Common myeloid progenitor, CD34-positive (primary cell): ENCODE results near the gene ATXN7.
A peak's percentile ranks its signal among the peaks of the same experiment; 100 is the strongest.

ENCODE experiments used
- CTCF ChIA-PET: fragments of 350-600 bp; sonication (Branson Sonifier 250); formaldehyde crosslinking; loops from one replicate; lab custom pipeline; 2021; ENCODE audit warnings: antibody characterized with exemption; lab: Charles Lee
- POLR2A ChIA-PET: fragments of 350-600 bp; sonication (Branson Sonifier 250); formaldehyde crosslinking; loops from one replicate; lab custom pipeline; 2021; ENCODE audit warnings: antibody characterized with exemption; lab: Charles Lee
- DNase-seq, 3 donors: peaks; one replicate each; pipeline versions ENCODE4 v3.0.0 to v3.0.0-alpha.2; 2013
- H3K27ac ChIP-seq, 2 experiments: 1 replicate in 1 of 2; 2 replicates in 1 of 2; pipeline ENCODE4 v1.7.0; 2013; ENCODE audit warnings: inconsistent platforms in 2 of 2, low read length in 2 of 2, mild to moderate bottlenecking in 2 of 2, low read depth in 1 of 2, moderate library complexity in 1 of 2; ENCODE audit not compliant: severe bottlenecking in 2 of 2, insufficient read depth in 1 of 2, poor library complexity in 1 of 2
- H3K27me3 ChIP-seq, 5 experiments: replicated peaks in 2 of 5; 1 replicate in 3 of 5; 2 replicates in 2 of 5; pipeline versions ENCODE4 v1.6.1 to v1.7.0; 2013; ENCODE audit warnings: low read length in 4 of 5, mild to moderate bottlenecking in 2 of 5, moderate library complexity in 2 of 5, inconsistent platforms in 1 of 5; ENCODE audit not compliant: insufficient read depth in 5 of 5, control insufficient read depth in 4 of 5
- H3K36me3 ChIP-seq, 4 experiments: 1 replicate in 2 of 4; 2 replicates in 2 of 4; pipeline versions ENCODE4 v1.6.1 to v1.7.0; 2013; ENCODE audit warnings: low read length in 3 of 4, control low read depth in 1 of 4, mild to moderate bottlenecking in 1 of 4; ENCODE audit not compliant: control insufficient read depth in 4 of 4, insufficient read depth in 4 of 4
- H3K4me1 ChIP-seq, 4 experiments: 1 replicate in 3 of 4; 2 replicates in 1 of 4; pipeline versions ENCODE4 v1.6.1 to v1.7.1; 2013; ENCODE audit warnings: low read length in 3 of 4, mild to moderate bottlenecking in 3 of 4, control low read depth in 1 of 4, inconsistent platforms in 1 of 4, moderate library complexity in 1 of 4; ENCODE audit not compliant: control insufficient read depth in 4 of 4, insufficient read depth in 4 of 4; ENCODE audit errors: control extremely low read depth in 1 of 4
- H3K4me3 ChIP-seq, 7 experiments: 1 replicate in 4 of 7; 2 replicates in 3 of 7; pipeline versions ENCODE4 v1.5.1 to v1.7.0; 2013; ENCODE audit warnings: mild to moderate bottlenecking in 7 of 7, low read length in 6 of 7, moderate library complexity in 6 of 7, inconsistent platforms in 2 of 7, low read depth in 2 of 7, control low read depth in 1 of 7; ENCODE audit not compliant: insufficient read depth in 4 of 7, control insufficient read depth in 1 of 7; ENCODE audit errors: extremely low read depth in 1 of 7
- H3K9me3 ChIP-seq, 5 experiments: 1 replicate in 4 of 5; 2 replicates in 1 of 5; pipeline versions ENCODE4 v1.6.1 to v1.7.1; 2013; ENCODE audit warnings: low read length in 4 of 5, mild to moderate bottlenecking in 2 of 5, inconsistent platforms in 1 of 5, low read depth in 1 of 5, moderate library complexity in 1 of 5; ENCODE audit not compliant: control insufficient read depth in 4 of 5, insufficient read depth in 2 of 5; ENCODE audit errors: control extremely low read depth in 1 of 5
- WGBS: methylation state at CpG from one replicate; pipeline ENCODE4 v1.1.5; 2013; ENCODE audit not compliant: insufficient coverage; 5-methylcytosine and 5-hydroxymethylcytosine counted together

ATXN7 gene

DNA sequence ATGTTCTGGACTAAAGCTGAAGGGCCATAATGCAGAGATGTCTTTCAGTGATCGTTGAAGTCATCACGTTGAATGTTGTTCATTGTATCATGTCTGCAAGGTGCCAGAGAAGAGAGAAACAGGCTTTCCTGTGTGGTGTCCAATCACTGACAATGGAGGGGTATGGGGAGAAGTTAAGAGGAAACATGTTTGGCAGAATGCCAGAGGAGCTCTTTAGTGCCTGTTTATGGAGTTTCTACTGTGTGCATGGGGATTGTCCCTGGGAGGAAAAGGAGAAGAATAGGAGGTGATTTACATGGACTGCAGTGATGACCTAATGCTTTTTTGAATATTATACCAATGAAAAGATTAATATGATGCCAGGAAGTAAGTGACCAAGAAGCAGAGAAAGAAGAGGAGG is 36.8 kb downstream of the ATXN7 start:
- CTCF ChIA-PET, result interaction anchor here (1.2 kb wide), 1 partner anchor 9 kb away, joined by 4 read pairs; no protein-coding TSS in a partner anchor
- H3K27ac ChIP-seq, result no peak overlapping the region
- POLR2A ChIA-PET, result no interaction called here
- no peak overlapping the region for H3K4me3 ChIP-seq
- peak in 2 of 3 donors; percentile 36 to 39 for DNase-seq
- 34% methylated on average over 2 of the region's 2 CpGs for WGBS
- H3K9me3 ChIP-seq, result no peaks in the 10 kb centered on the region
- H3K4me1 ChIP-seq, result peaks cover 0 to 9% (median 1%) of the 10 kb centered on the region in 4 experiments
- H3K27me3 ChIP-seq, result no peaks in the 10 kb centered on the region
- peaks cover 3 to 34% (median 15%) of the 10 kb centered on the region in 4 experiments for H3K36me3 ChIP-seq

DNA sequence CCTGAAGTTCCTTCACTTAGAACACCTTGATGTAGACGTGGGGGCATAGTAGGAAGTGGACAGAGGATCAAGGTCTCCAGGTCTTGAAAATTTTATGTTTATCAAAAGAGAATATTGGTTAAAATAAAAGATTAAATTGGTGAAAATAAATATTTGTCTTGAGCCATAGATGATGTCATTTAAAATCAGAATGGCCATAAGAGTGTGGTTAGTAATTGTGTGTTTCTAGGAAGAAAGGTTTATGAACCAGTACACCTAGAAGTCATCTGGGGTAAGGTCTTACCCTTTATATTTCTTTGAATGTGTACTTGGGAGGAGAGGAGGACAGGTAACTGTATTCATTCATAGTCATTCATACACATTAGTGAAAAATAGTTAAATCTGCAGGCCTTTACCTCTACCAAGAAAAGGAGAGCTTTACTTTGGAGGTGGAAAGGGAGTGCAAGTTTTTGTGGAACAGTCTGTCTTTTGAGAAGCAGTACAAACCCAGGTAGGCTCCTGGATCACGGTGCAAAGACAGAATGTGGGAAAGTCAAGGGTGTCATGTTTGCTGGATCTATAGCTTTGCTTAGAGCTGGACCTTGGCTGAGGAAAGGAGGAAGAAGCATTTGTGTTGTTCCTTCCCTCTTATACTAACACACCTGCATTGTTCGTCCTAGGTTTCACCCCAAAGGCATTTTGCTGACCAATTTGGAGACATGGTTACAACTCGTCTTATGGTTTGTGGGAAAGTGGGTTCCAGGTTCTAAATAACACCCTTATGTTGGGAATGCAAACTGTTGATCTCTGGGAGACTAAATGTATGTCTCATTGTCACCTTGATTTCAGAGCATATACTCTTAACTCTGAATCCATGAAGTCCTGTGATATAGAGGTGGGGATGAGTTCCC is 42.3 kb downstream of the ATXN7 start:
- WGBS, result no CpG with 5 or more reads among the region's 4 CpGs
- no peak overlapping the region for H3K27ac ChIP-seq
- peaks cover 0 to 13% (median 3%) of the 10 kb centered on the region in 4 experiments for H3K36me3 ChIP-seq
- no peaks in the 10 kb centered on the region for H3K27me3 ChIP-seq
- H3K4me1 ChIP-seq, result peaks cover 3 to 8% (median 4%) of the 10 kb centered on the region in 4 experiments
- POLR2A ChIA-PET, result no interaction called here
- no peaks in the 10 kb centered on the region for H3K9me3 ChIP-seq
- no peak overlapping the region for H3K4me3 ChIP-seq
- CTCF ChIA-PET, result interaction anchor here (0.6 to 1.0 kb wide), 2 partner anchors 16 to 561 kb away, joined by 3 read pairs; no protein-coding TSS in a partner anchor
- no peak for DNase-seq

DNA sequence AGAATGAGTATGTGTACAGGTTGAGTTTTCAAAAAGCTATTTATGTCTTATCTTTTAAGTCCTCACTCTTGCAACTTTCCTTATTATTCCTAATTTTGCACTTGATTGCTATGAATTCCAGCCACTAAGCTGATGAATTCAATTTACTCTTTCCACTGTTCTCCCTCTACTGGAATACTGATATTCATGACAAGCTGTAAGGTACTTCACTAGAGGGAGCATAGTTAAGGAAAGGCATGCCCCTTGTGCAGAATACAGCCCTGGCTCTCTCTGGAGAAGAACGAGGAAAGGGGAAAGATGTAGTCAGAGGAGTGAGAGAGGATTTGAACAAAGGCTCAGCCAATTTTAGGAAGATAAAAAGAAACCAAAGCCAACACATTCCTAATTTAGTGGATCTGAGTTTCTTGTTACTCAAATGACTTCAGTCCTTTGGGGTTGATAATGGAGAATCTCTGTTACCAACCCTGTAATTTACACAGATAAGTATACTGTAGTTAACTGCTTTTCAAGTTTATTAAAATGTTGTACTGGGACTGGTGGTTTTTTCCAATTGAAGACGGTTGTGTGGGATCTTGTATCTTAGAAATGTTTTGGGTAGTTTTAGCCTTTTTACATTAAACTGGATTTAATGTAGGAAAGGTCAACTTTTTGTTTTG is 44.5 kb downstream of the ATXN7 start:
- Histone ChIP-seq H3K36me3 (peaks cover 0 to 12% (median 1%) of the 10 kb centered on the region in 4 experiments), H3K9me3 (no peaks in the 10 kb centered on the region), H3K27ac (no peak overlapping the region), H3K4me3 (no peak overlapping the region), H3K27me3 (no peaks in the 10 kb centered on the region), H3K4me1 (peaks cover 8 to 20% (median 13%) of the 10 kb centered on the region in 4 experiments)
- WGBS, result 100% methylated on average over 1 of the region's 2 CpGs
- CTCF ChIA-PET, result interaction anchor here (1.0 kb wide), 1 partner anchor 51 kb away, joined by 3 read pairs; no protein-coding TSS in a partner anchor
- POLR2A ChIA-PET, result no interaction called here
- DNase-seq, result no peak

DNA sequence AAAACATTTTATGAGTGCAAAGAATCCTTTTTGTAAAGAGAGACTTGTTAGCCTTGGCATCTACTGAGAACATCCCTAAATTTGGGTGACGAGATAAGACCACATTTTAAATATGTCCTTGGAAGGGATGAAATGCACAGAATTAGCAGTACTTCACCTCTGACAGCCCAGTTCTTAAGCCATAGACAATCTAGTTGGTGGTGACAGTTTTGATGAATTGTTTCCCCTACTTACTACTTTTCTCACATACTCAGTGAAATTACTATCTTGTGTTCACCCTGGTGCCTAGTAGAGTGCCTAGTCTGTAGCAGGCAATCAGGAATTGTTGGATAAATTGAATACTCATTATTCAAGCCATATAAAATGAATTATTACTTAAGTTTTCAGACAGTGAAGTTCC is 45.1 kb downstream of the ATXN7 start:
- ChIA-PET CTCF (interaction anchor here (1.5 kb wide), 1 partner anchor 8 kb away, joined by 4 read pairs; no protein-coding TSS in a partner anchor), POLR2A (no interaction called here)
- H3K9me3 ChIP-seq, result no peaks in the 10 kb centered on the region
- DNase-seq, result no peak
- no CpG with 5 or more reads among the region's 1 CpG for WGBS
- H3K4me1 ChIP-seq, result peaks cover 11 to 25% (median 18%) of the 10 kb centered on the region in 4 experiments
- no peak overlapping the region for H3K4me3 ChIP-seq
- no peak overlapping the region for H3K27ac ChIP-seq
- peaks cover 0 to 10% (median 1%) of the 10 kb centered on the region in 4 experiments for H3K36me3 ChIP-seq
- H3K27me3 ChIP-seq, result no peaks in the 10 kb centered on the region

DNA sequence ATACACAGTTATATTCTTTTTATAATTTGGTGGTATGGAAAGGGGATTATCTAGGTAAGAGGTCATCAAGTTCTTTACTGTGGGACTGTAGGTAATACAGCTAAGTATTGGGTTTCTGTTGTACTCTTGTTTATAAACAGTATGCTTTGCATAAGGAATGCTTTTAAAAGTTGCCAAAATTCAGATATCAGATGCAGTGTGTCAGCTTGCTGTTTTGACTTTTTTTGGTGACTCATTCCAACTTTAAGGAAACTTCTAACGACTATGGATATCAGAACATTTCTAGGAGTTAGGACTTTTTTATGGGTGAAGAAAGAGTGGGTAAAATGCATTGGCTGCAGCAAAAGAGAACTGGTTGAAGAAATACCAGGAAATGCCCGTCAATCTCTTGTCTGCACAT is 45.8 kb downstream of the ATXN7 start:
- no peaks in the 10 kb centered on the region for H3K27me3 ChIP-seq
- CTCF ChIA-PET, result interaction anchor here (1.0 to 1.5 kb wide), 3 partner anchors 9 to 34 kb away, joined by 4 to 5 read pairs (median 4); no protein-coding TSS in a partner anchor
- no peak overlapping the region for H3K4me3 ChIP-seq
- 100% methylated on average over 1 of the region's 2 CpGs for WGBS
- H3K27ac ChIP-seq, result no peak overlapping the region
- POLR2A ChIA-PET, result no interaction called here
- DNase-seq, result no peak
- H3K9me3 ChIP-seq, result no peaks in the 10 kb centered on the region
- peaks cover 11 to 29% (median 21%) of the 10 kb centered on the region in 4 experiments for H3K4me1 ChIP-seq
- H3K36me3 ChIP-seq, result peaks cover 0 to 15% (median 3%) of the 10 kb centered on the region in 4 experiments

DNA sequence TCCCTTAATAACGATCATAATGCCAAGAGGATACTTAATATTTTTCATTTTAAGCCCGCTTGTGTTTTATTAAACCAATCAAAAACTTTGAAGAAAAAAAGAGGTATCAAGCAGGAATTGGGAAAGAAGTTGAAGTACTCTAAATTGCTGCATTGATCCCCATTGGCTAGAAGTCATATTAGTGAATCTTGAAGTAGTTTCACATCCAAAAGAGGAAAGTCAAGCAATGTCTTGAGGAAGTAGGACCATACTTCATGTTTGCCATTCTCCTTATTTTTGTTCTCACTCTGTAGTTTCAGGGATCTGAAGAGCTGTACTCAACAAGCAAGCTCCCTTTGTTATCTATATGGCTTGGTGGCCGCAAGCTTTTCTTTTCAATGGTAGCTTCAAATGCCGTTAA is 46.3 kb downstream of the ATXN7 start:
- CTCF ChIA-PET, result interaction anchor here (0.8 to 1.5 kb wide), 4 partner anchors 10 to 34 kb away, joined by 3 to 5 read pairs (median 4); no protein-coding TSS in a partner anchor
- Histone ChIP-seq H3K36me3 (peaks cover 0 to 13% (median 3%) of the 10 kb centered on the region in 4 experiments), H3K9me3 (no peaks in the 10 kb centered on the region), H3K4me3 (no peak overlapping the region), H3K27me3 (no peaks in the 10 kb centered on the region), H3K27ac (no peak overlapping the region), H3K4me1 (peaks cover 11 to 29% (median 21%) of the 10 kb centered on the region in 4 experiments)
- WGBS, result no CpG with 5 or more reads among the region's 4 CpGs
- POLR2A ChIA-PET, result no interaction called here
- DNase-seq, result no peak
